Breast epithelium (tissue), 4 donors: Measurements from ENCODE around the gene UBE2N. TPM values are rescaled to one million over a fixed set of nuclear protein-coding genes. Genes with fewer than 3 reads are reported as not detected.

Experiments
- DNase-seq, 2 donors: peaks; one replicate each; pipeline ENCODE4 v3.0.0-alpha.2; 2019; ENCODE audit warnings: low spot score in 2 of 2
- H3K27ac ChIP-seq, 2 donors: fragments of 200-600 bp; sonication (generic) in 1 of 2; one replicate each; pipeline ENCODE4 v1.5.1; 2016 to 2019; ENCODE audit warnings: mild to moderate bottlenecking in 1 of 2
- H3K27me3 ChIP-seq, 2 donors: fragments of 200-600 bp; sonication (generic) in 1 of 2; one replicate each; pipeline versions ENCODE4 v1.5.1 to v1.6.0; 2017 to 2019; ENCODE audit warnings: control low read depth in 1 of 2, mild to moderate bottlenecking in 1 of 2
- H3K36me3 ChIP-seq: fragments of 200-600 bp; one replicate; pipeline ENCODE4 v1.5.1; 2019
- H3K4me1 ChIP-seq, 2 donors: fragments of 200-600 bp; sonication (generic); one replicate each; pipeline ENCODE4 v1.5.1; 2016 to 2019; ENCODE audit warnings: control low read depth in 1 of 2
- H3K4me3 ChIP-seq, 3 donors: fragments of 200-600 bp; sonication (generic); 1 replicate in 2 of 3; 2 replicates in 1 of 3; pipeline ENCODE4 v1.5.1; 2016 to 2019; ENCODE audit warnings: mild to moderate bottlenecking in 3 of 3, moderate library complexity in 2 of 3
- H3K9me3 ChIP-seq, 2 donors: fragments of 200-600 bp; sonication (generic) in 1 of 2; one replicate each; pipeline ENCODE4 v1.5.1; 2016 to 2019; ENCODE audit warnings: control low read depth in 1 of 2
- CTCF ChIP-seq, 3 donors: fragments of 450-650 bp; IDR thresholded peaks; one replicate each; pipeline ENCODE4 v1.5.1; 2016 to 2017; ENCODE audit warnings: antibody characterized with exemption in 3 of 3, mild to moderate bottlenecking in 3 of 3, moderate library complexity in 3 of 3
- POLR2A ChIP-seq: fragments of 450-650 bp; IDR thresholded peaks from one replicate; pipeline ENCODE4 v1.6.1; 2016; ENCODE audit warnings: antibody characterized with exemption, mild to moderate bottlenecking, moderate library complexity
- POLR2AphosphoS5 ChIP-seq, 3 donors: sonication (generic); formaldehyde crosslinking; IDR thresholded peaks; one replicate each; pipeline ENCODE4 v1.6.1; 2017; ENCODE audit warnings: antibody characterized with exemption in 3 of 3
- intact Hi-C: fragments of 100-400 bp; cut with DNase I; formaldehyde crosslinking; loops from one replicate; pipeline ENCODE4 v1.15.1; 2023; ENCODE audit warnings: low total_unique reads
- total RNA-seq, 3 donors: library from RNA; depleted of rRNA; stranded (reverse); fragments of >200 nt; gene quantifications; one replicate each; pipeline ENCODE4 v1.1.0, GENCODE V29; 2016

Gene UBE2N
- total RNA-seq, 3 donors from 2014 or later = 23.0 to 47.7 (median 43.3) TPM

GRCh38 chr12:93408813-93409212 is 32.9 kb downstream of the UBE2N start:
- no peaks in the 10 kb centered on the region for H3K9me3 ChIP-seq
- DNase-seq = no peak
- intact Hi-C loops = no loop called here
- no peak overlapping the region for H3K27ac ChIP-seq
- no peak overlapping the region for H3K4me3 ChIP-seq
- no peaks in the 10 kb centered on the region for H3K4me1 ChIP-seq
- TF ChIP-seq CTCF (IDR thresholded peaks at IDR 0.05) (no peak), POLR2A (no peak), POLR2AphosphoS5 (IDR thresholded peaks at IDR 0.05) (no peak)
- H3K27me3 ChIP-seq = no peaks in the 10 kb centered on the region
- no peaks in the 10 kb centered on the region for H3K36me3 ChIP-seq

- Histone ChIP-seq H3K27me3 (no peaks in the 10 kb centered on the region), H3K4me1 (no peaks in the 10 kb centered on the region), H3K27ac (no peak overlapping the region), H3K36me3 (no peaks in the 10 kb centered on the region), H3K9me3 (no peaks in the 10 kb centered on the region), H3K4me3 (no peak overlapping the region)
- TF ChIP-seq POLR2A (no peak), CTCF (IDR thresholded peaks at IDR 0.05) (no peak), POLR2AphosphoS5 (IDR thresholded peaks at IDR 0.05) (no peak)
- intact Hi-C loops = no loop called here
- DNase-seq = no peak
Observed at GRCh38 chr12:93407963-93408283, 33.8 kb downstream of the UBE2N start.

GRCh38 chr12:93407054-93407962 is 34.4 kb downstream of the UBE2N start:
- Histone ChIP-seq H3K27ac (no peak overlapping the region), H3K36me3 (no peaks in the 10 kb centered on the region), H3K27me3 (no peaks in the 10 kb centered on the region), H3K9me3 (no peaks in the 10 kb centered on the region), H3K4me1 (no peaks in the 10 kb centered on the region), H3K4me3 (no peak overlapping the region)
- intact Hi-C loops = no loop called here
- no peak for DNase-seq
- TF ChIP-seq POLR2A (no peak), CTCF (IDR thresholded peaks at IDR 0.05) (no peak), POLR2AphosphoS5 (IDR thresholded peaks at IDR 0.05) (no peak)

DNA sequence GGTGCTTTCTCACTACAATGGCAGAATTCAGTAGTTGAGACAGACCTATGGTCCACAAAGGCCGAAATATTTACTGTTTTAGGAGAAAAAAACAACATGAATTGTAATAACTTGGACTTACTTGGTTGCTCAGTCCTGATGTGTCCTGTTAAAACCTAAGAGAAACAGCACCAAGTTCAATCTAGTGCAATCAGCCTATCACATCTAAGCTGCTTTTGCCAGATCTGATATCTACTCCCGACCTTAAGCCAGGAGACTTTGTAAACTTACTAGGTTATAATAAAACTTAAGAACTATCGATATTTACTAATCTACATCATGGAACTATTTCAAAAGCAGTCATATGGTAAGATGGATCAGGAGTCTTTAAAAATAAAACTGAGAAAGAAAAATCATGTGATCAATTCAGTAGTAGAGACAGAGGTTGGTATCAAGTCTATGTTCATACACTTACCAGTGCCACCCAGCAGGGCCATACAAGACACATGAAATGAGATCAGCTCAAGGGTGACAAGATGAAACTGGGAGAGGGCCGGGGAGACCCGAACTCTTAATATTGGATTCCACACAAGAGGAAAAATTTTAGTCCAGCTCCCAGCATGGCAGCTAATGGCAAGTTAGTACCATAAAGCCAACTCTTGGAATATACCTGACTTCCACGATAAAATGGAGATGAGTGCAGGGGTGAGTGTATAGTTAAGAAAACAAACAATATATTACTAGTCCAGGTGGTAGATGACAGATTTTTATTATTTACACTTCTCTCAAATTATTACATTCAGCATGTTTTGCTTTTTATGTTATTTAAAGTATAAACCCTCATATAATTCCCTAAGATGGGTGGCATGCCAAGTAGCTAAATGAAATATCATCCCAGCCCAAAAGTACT is 36.5 kb downstream of the UBE2N start:
- Histone ChIP-seq H3K4me3 (no peak overlapping the region), H3K9me3 (no peaks in the 10 kb centered on the region), H3K27ac (peak overlapping the region in 1 of 2 donors; percentile 29), H3K36me3 (no peaks in the 10 kb centered on the region), H3K27me3 (no peaks in the 10 kb centered on the region), H3K4me1 (no peaks in the 10 kb centered on the region)
- intact Hi-C loops = no loop called here
- no peak for DNase-seq
- no peak for TF ChIP-seq POLR2AphosphoS5 (IDR thresholded peaks at IDR 0.05)
- no peak for TF ChIP-seq CTCF (IDR thresholded peaks at IDR 0.05)
- TF ChIP-seq POLR2A = no peak
